PC-3 (cell line): ENCODE data around the gene TEX53.

Experiments
- EZH2 ChIP-seq: fragments of 300-600 bp; sonication (generic); IDR thresholded peaks from one replicate; pipeline ENCODE4 v1.6.1; 2017; ENCODE audit warnings: antibody characterized with exemption, mild to moderate bottlenecking, low read length; ENCODE audit not compliant: unreplicated experiment
- TF ChIP-seq, protein P1 (sequence below): fragments of 300-600 bp; sonication (generic); conservative IDR thresholded peaks from 2 replicates; pipeline ENCODE4 v1.5.1; 2017; ENCODE audit warnings: antibody characterized with exemption, low read depth, mild to moderate bottlenecking, low read length

DNA sequence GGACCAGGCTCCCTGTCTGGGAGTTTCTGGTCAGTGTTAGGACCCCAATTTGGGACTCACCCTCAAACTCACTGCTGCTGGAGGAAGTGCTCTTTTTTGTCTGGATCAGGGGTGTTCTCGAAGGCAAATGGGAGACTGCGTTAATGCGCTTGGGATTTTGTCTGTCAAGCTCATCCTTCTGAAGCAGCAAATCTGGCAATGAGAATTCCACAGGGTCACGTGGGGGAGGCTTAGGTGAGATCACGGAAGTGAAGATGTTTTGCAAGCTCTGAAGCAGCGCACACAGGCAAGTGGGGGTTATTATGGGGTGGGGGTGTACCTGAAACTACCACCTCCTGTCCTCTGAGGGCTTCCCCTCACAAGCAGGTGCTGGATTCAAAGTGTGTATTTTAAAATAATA is 10.5 kb upstream of the TEX53 start:
- TF ChIP-seq, protein P1, sequence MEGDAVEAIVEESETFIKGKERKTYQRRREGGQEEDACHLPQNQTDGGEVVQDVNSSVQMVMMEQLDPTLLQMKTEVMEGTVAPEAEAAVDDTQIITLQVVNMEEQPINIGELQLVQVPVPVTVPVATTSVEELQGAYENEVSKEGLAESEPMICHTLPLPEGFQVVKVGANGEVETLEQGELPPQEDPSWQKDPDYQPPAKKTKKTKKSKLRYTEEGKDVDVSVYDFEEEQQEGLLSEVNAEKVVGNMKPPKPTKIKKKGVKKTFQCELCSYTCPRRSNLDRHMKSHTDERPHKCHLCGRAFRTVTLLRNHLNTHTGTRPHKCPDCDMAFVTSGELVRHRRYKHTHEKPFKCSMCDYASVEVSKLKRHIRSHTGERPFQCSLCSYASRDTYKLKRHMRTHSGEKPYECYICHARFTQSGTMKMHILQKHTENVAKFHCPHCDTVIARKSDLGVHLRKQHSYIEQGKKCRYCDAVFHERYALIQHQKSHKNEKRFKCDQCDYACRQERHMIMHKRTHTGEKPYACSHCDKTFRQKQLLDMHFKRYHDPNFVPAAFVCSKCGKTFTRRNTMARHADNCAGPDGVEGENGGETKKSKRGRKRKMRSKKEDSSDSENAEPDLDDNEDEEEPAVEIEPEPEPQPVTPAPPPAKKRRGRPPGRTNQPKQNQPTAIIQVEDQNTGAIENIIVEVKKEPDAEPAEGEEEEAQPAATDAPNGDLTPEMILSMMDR = no peak
- no peak for TF ChIP-seq EZH2
